ENCODE results near the gene NUDT8.
"Not testable (repeated sequence)": the region's sequence is repeated elsewhere in the genome, so short reads cannot be mapped to it uniquely, and the experiment has no call there.

Gene NUDT8

DNA sequence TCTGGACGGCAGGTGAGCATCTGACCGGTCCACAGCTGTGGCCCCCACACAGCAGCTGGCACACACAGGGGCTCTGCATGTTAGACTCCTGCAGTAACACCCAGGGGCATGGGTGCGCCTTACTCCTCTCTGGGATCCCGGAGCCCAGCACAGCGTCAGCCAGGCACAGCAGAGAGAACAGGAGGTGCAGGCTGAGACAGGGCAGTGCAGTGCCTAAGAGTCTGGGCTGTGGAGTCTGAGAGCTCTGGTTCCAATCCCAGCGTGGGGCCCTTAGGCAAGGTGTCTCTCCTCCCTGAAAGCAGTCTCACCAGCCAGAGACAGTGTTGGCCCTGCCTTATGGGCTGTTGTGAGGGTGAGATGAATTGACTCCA, 2.3 kb downstream of the NUDT8 start:
- DNase-seq, result no peak

- no peak for DNase-seq
These were observed 2.8 kb downstream of the NUDT8 start for GRCh38 chr11:67626970-67627369.

- DNase-seq, result not testable (repeated sequence)
These were observed 3.5 kb downstream of the NUDT8 start for GRCh38 chr11:67626131-67626833.

DNA sequence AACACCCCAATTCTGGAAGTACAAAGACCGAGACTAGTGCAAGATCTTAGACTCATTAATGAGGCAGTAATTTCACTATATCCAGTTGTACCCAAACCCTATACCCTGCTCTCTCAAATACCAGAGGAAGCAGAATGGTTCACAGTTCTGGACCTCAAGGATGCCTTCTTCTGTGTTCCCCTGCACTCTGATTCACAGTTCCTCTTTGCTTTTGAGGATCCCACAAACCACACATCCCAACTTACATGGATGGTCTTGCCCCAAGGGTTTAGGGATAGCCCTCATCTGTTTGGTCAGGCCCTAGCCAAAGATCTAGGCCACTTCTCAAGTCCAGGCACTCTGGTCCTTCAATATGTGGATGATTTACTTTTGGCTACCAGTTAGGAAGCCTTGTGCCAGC, 5.9 kb downstream of the NUDT8 start:
- DNase-seq, result not testable (repeated sequence)

- not testable (repeated sequence) for DNase-seq
These were observed 6.8 kb downstream of the NUDT8 start for GRCh38 chr11:67622905-67623304.

- DNase-seq, result not testable (repeated sequence)
These were observed 7.8 kb downstream of the NUDT8 start for GRCh38 chr11:67621928-67622327.

- DNase-seq, result not testable (repeated sequence)
These were observed 9.1 kb downstream of the NUDT8 start for GRCh38 chr11:67620621-67621020.

DNA sequence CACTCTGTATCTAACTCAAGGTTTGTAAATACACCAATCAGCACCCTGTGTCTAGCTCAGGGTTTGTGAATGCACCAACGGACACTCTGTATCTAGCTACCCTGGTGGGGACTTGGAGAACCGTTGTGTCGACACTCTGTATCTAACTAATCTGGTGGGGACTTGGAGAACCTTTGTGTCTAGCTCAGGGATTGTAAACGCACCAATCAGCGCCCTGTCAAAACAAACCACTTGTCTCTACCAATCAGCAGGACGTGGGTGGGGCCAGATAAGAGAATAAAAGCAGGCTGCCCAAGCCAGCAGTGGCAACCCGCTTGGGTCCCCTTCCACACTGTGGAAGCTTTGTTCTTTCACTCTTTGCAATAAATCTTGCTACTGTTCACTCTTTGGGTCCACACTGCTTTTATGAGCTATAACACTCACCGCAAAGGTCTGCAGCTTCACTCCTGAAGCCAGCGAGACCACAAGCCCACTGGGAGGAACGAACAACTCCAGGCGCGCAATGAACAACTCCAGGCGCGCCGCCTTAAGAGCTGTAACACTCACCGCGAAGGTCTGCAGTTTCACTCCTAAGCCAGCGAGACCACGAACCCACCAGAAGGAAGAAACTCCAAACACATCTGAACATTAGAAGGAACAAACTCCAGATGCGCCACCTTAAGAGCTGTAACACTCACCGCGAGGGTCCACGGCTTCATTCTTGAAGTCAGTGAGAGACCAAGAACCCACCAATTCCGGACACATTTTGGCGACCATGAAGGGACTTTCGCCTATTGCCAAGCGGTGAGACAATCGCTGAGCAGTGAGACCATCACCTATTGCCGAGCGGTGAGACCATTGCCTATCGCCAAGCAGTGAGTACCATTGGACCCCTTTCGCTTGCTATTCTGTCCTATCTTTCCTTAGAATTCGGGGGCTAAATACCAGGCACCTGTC, 9.8 kb downstream of the NUDT8 start:
- DNase-seq, result not testable (repeated sequence)

- not testable (repeated sequence) for DNase-seq
These were observed 10.7 kb downstream of the NUDT8 start for GRCh38 chr11:67618901-67619659.

GRCh38 chr11:67617243-67617953, 12.3 kb downstream of the NUDT8 start:
- DNase-seq, result no peak

DNA sequence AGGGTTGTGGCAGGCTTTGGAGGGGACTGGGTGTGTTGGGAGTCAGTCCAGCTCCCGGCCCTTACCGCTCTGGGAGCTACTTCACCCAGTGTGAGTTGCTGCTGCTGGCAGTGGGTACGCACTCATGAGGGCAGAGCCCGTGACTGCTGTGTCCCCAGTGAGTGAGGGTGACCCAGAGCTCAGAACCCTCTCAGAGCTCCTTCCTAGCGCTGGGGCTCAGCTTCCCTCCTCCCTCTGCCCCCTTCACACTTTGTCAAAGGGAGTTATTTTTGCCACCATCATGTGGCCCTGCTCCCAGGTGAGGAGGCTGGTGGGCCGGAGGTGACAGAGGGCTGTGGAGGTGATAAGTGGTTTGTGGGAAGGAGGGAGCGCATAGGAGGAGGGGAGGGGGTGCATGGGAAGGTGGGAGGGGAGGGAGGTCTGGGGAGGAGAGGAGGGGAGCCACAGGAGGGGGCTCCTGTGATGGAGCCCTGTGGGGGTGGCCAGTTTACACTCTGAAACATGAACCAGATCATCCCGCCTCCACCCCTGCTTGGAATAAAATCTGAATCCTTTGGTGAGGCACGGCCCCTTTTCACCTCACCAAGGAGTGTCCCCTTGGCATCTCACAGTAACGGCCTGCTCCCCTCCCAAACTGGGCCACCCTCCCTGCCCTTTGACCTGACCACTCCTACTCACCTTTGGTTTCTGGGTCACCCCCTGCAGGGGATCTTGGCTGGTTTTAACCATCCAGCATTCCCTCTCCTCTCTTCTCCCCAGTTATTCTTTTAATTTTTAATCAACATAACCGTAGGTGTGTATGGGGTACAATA, 13.1 kb downstream of the NUDT8 start:
- DNase-seq, result no peak

DNA sequence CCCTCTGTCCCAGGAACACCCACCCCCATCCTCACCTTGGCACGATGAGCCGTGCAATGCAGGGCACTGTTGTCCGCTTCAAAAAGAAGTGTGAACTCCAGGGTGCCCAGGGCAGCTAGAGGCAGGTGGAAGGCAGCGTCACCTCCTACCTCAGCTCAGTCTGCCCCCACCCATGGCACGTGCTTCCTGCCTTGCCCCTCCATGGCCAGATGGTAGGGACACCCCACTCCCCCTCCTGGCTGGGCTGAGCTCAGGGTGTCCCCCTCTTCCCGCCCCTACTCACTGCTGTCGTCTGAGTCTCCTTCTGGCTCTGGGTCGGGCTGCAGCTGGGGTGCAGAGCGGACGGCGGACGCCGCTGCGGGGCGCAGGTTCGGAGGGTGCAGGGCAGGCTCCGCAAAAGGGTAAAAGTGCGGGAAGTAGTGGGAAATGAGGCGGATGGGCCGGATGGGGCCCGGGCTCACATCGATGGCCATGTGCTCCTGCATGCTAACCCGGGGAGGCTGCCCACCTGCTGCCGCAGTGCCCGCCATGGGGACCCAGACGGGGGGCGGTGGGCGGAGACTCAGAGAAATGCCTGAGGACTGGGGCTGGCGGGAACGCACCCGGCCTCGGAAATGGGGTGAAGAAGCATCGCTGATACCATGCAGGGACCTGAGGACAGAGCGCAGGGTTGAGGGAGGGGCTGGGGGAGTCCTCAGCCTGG, 13.9 kb downstream of the NUDT8 start:
- no peak for DNase-seq

DNA sequence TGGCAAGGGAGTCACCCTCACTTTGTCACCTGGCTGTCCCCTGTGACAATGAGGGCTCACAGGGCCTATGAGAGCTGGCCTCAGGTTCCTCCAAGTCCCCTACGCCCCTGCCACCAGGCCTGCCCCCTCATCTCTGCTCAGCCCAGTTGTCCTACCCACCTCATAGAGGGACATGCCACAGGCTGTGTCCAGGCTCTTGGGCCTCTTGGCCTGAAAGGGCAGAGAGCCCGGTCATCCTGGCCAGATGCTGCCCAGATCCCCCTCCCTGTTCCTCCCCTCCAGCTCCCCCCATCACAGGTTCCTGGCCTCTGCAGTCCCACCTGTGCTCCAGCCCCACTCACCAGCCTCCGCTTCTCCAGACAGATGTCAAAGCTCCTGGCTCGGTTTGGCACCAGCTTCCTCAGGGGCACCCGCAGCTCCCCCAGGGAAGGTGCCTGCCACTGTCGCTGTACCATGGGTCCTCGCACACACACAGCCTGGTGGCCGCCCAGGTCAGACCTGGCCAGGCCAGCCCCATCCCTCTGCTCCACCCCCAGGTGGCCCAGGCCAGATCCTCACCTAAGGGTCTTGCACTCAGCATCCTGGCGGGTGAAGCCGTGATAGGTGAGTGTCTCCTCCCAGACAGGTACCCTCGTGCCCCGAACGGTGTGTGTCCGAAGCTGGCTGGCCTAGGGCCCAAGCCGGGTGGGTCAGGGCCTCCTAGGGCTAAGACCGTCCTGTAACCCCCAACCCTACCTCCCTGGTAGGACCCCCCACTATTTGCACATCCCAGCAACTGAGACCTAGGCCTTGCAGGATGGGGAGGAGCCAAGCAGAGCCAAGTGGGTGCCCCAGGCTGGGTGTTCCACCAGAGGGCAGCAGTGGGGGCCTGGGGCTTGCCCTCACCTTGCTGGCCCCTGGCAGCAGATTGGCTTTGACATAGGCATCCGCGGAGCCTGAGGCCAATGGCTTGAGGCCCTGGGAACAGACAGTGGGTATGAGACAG, 14.7 kb downstream of the NUDT8 start:
- no peak for DNase-seq

GRCh38 chr11:67613960-67614715, 15.6 kb downstream of the NUDT8 start:
- DNase-seq, result no peak

DNA sequence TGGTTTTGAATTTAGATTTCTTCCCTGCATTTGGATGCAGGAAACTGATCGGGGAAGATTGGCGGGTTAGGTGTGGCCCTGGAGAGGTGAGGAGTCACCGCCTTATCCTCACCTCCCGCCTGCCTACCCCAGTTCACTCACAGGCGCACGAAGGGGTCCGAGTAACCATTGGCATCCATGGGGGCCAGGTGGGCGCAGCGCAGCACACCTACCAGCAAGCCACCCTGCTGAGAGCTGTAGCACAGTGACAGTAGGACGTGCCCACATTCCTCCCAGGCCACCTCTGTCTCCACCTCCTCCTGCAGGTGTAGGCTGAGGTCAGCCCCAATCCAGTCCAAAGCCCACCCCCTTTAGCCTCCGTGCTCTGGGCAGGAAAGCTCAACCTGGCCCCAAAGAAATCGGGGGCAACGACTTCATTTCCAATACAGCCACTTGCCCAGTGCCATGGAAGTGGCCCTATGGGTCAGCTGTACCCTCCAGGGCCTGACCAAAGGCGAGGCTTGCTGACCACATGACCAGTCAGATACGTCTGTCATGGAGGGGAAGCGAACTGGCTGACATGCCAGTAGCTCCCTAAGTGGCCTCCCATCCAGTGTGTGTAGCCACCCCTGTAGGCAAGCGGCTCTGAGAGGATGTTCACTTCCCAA, 16.3 kb downstream of the NUDT8 start:
- no peak for DNase-seq

- no peak for DNase-seq
These were observed 17.0 kb downstream of the NUDT8 start for GRCh38 chr11:67612751-67613150.

GRCh38 chr11:67611704-67612587, 17.8 kb downstream of the NUDT8 start:
- DNase-seq, result no peak
